HEK293T (cell line): ENCODE data around the gene NECAB3.

Experiments
- CTCF ChIA-PET: fragments of 350-600 bp; formaldehyde crosslinking; extraction: SDS; loops from one replicate; lab custom pipeline; 2021; ENCODE audit warnings: antibody characterized with exemption, inconsistent platforms; lab: Yijun Ruan, JAX
- POLR2A ChIA-PET: fragments of 350-600 bp; formaldehyde crosslinking; extraction: SDS; loops from one replicate; lab custom pipeline; 2020; ENCODE audit warnings: antibody characterized with exemption, inconsistent platforms; lab: Yijun Ruan, JAX
- DNase-seq: peaks from one replicate; pipeline ENCODE4 v3.0.0; 2012; ENCODE audit warnings: mixed read lengths; ENCODE audit errors: extremely low spot score
- ARNT ChIP-seq: fragments of 450-650 bp; IDR thresholded peaks from 2 replicates; pipeline ENCODE4 v1.6.1; 2017; ENCODE audit warnings: mild to moderate bottlenecking
- BHLHE40 ChIP-seq: fragments of 450-650 bp; IDR thresholded peaks from 2 replicates; pipeline ENCODE4 v1.6.1; 2016; ENCODE audit warnings: mild to moderate bottlenecking, moderate library complexity, borderline replicate concordance
- CTBP1 ChIP-seq: fragments of 450-650 bp; IDR thresholded peaks from 2 replicates; pipeline ENCODE4 v1.6.1; 2016; ENCODE audit warnings: borderline replicate concordance
- ELF4 ChIP-seq: fragments of 450-650 bp; IDR thresholded peaks from 2 replicates; pipeline ENCODE4 v1.6.1; 2017; ENCODE audit warnings: antibody characterized with exemption
- FOXA1 ChIP-seq: fragments of 450-650 bp; IDR thresholded peaks from 2 replicates; pipeline ENCODE4 v1.6.1; 2016; ENCODE audit warnings: mild to moderate bottlenecking
- FOXK2 ChIP-seq: fragments of 450-650 bp; IDR thresholded peaks from 2 replicates; pipeline ENCODE4 v1.6.1; 2016; ENCODE audit warnings: mild to moderate bottlenecking
- FOXM1 ChIP-seq: fragments of 450-650 bp; IDR thresholded peaks from 2 replicates; pipeline ENCODE4 v1.6.1; 2017; ENCODE audit warnings: mild to moderate bottlenecking, borderline replicate concordance
- HDGF ChIP-seq: fragments of 450-650 bp; IDR thresholded peaks from 2 replicates; pipeline ENCODE4 v1.6.1; 2017; ENCODE audit warnings: antibody characterized with exemption, borderline replicate concordance
- L3MBTL2 ChIP-seq: fragments of 450-650 bp; conservative IDR thresholded peaks from 2 replicates; pipeline ENCODE4 v1.6.1; 2016; ENCODE audit warnings: mild to moderate bottlenecking
- LEF1 ChIP-seq: fragments of 450-650 bp; IDR thresholded peaks from 2 replicates; pipeline ENCODE4 v1.6.1; 2017; ENCODE audit warnings: mild to moderate bottlenecking, borderline replicate concordance
- NFRKB ChIP-seq: fragments of 450-650 bp; IDR thresholded peaks from 2 replicates; pipeline ENCODE4 v1.6.1; 2016; ENCODE audit warnings: mild to moderate bottlenecking, moderate library complexity
- SP1 ChIP-seq: fragments of 450-650 bp; IDR thresholded peaks from 2 replicates; pipeline ENCODE4 v1.6.1; 2017
- SUZ12 ChIP-seq: fragments of 450-650 bp; IDR thresholded peaks from 2 replicates; pipeline ENCODE4 v1.6.1; 2016; ENCODE audit warnings: mild to moderate bottlenecking
- TARDBP ChIP-seq: fragments of 450-650 bp; IDR thresholded peaks from 2 replicates; pipeline ENCODE4 v1.6.1; 2016
- ZNF384 ChIP-seq: fragments of 450-650 bp; IDR thresholded peaks from 2 replicates; pipeline ENCODE4 v1.6.1; 2016
- TF ChIP-seq, protein P1 (sequence below): fragments of 450-650 bp; IDR thresholded peaks from 2 replicates; pipeline ENCODE4 v1.6.1; 2016

NECAB3 gene

DNA sequence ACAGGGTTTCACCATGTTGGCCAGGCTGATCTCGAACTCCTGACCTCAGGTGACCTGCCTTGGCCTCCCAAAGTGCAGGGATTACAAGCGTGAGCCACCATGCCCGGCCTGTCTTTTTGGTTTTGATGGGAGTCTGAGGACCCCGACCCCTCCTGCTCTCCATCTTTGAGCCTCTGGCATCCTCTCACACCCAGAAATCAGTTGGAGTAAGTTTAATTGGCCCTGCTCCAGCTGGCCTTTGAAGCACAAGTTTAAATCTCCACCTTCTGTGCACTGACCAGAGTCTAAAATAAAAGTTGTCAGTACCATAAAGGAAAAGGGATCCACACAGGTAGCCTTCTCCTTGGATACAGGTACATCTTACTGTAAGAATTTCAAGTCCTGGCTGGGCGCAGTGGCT, 28.0 kb downstream of the NECAB3 start:
- CTCF ChIA-PET: no interaction called here
- no peak for DNase-seq
- POLR2A ChIA-PET: no interaction called here
- TF ChIP-seq FOXM1 (no peak), CTBP1 (no peak), FOXK2 (no peak), ELF4 (no peak), LEF1 (no peak), HDGF (no peak), TARDBP (no peak), ARNT (no peak), ZNF384 (no peak)
- TF ChIP-seq, protein P1, sequence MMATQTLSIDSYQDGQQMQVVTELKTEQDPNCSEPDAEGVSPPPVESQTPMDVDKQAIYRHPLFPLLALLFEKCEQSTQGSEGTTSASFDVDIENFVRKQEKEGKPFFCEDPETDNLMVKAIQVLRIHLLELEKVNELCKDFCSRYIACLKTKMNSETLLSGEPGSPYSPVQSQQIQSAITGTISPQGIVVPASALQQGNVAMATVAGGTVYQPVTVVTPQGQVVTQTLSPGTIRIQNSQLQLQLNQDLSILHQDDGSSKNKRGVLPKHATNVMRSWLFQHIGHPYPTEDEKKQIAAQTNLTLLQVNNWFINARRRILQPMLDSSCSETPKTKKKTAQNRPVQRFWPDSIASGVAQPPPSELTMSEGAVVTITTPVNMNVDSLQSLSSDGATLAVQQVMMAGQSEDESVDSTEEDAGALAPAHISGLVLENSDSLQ: no peak

- TF ChIP-seq, protein P1: no peak
- TF ChIP-seq LEF1: no peak
- POLR2A ChIA-PET: no interaction called here
- CTCF ChIA-PET: no interaction called here
- no peak for DNase-seq
These were observed 28.8 kb downstream of the NECAB3 start for GRCh38 chr20:33645396-33645795.

DNA sequence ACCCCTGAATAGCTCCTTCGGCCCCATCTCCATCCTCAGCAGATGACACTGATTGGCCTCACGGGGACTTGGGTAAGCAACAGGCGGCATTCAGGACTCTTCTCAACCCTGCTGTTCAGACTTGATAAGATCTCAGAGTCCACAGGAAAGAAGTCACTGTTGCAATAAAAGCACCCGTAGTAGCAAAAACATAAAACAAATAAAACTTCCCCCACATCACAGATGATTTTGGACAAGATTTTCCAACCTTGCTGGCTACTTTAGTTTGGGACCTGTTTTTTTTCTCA, 29.2 kb downstream of the NECAB3 start:
- CTCF ChIA-PET: no interaction called here
- POLR2A ChIA-PET: no interaction called here
- TF ChIP-seq ZNF384 (no peak), TARDBP (no peak), FOXM1 (no peak), LEF1 (no peak), SUZ12 (no peak), FOXA1 (no peak), ARNT (no peak), BHLHE40 (no peak), FOXK2 (no peak)
- TF ChIP-seq, protein P1: no peak
- no peak for DNase-seq

GRCh38 chr20:33644313-33645071, 29.7 kb downstream of the NECAB3 start:
- TF ChIP-seq FOXA1 (no peak), ARNT (no peak)
- DNase-seq: no peak
- ChIA-PET CTCF (no interaction called here), POLR2A (no interaction called here)

- no peak for DNase-seq
- CTCF ChIA-PET: interaction anchor here (0.6 kb wide), 1 partner anchor 53 kb away, joined by 3 read pairs; no protein-coding TSS in a partner anchor
- TF ChIP-seq SUZ12 (no peak), L3MBTL2 (no peak), TARDBP (no peak), LEF1 (no peak), NFRKB (no peak), BHLHE40 (no peak), FOXM1 (no peak), ZNF384 (no peak), ARNT (no peak), FOXA1 (no peak), CTBP1 (no peak), HDGF (no peak), FOXK2 (no peak), SP1 (no peak), ELF4 (no peak)
- TF ChIP-seq, protein P1: no peak
These were observed 33.9 kb downstream of the NECAB3 start for GRCh38 chr20:33640287-33640686.

GRCh38 chr20:33636776-33637175, 37.5 kb downstream of the NECAB3 start:
- ChIA-PET CTCF (no interaction called here), POLR2A (no interaction called here)
- no peak for DNase-seq
- no peak for TF ChIP-seq SUZ12

More at GRCh38 chr20:33640287-33640686, 33.9 kb downstream of the NECAB3 start:
- POLR2A ChIA-PET: interaction anchor here (0.7 to 1.2 kb wide), 2 partner anchors 13 to 23 kb away, joined by 3 to 4 read pairs; no protein-coding TSS in a partner anchor
